Measurements from ENCODE around the gene ABCF2.

The ABCF2 gene

GRCh38 chr7:151252961-151253711 lies 26.1 kb upstream of the ABCF2 start:
- no peak for DNase-seq (ENCODE audit: low spot score)

- DNase-seq (ENCODE audit: low spot score), result no peak
Measured at GRCh38 chr7:151252561-151252835, 25.5 kb upstream of the ABCF2 start.

- peak; percentile 22 for DNase-seq (ENCODE audit: low spot score)
Measured at GRCh38 chr7:151251689-151252560, 24.9 kb upstream of the ABCF2 start.

- DNase-seq (ENCODE audit: low spot score), result no peak
Measured at GRCh38 chr7:151251328-151251688, 24.3 kb upstream of the ABCF2 start.

- no peak for DNase-seq (ENCODE audit: low spot score)
Measured at GRCh38 chr7:151250181-151251132, 23.5 kb upstream of the ABCF2 start.

GRCh38 chr7:151249732-151250072 lies 22.7 kb upstream of the ABCF2 start:
- no peak for DNase-seq (ENCODE audit: low spot score)

GRCh38 chr7:151249034-151249731 lies 22.2 kb upstream of the ABCF2 start:
- DNase-seq (ENCODE audit: low spot score), result peak; percentile 19

GRCh38 chr7:151248346-151249033 lies 21.5 kb upstream of the ABCF2 start, which contains the start of gene SMARCD3:
SMARCD3 (minus strand) TSS chr7:151248694; CDS start chr7:151248562, 132 bp downstream.
- no peak for DNase-seq (ENCODE audit: low spot score)

GRCh38 chr7:151247611-151248345 lies 20.8 kb upstream of the ABCF2 start:
- no peak for DNase-seq (ENCODE audit: low spot score)

- DNase-seq (ENCODE audit: low spot score), result no peak
Measured at GRCh38 chr7:151246851-151247580, 20.0 kb upstream of the ABCF2 start.

GRCh38 chr7:151246102-151246850 lies 19.3 kb upstream of the ABCF2 start:
- no peak for DNase-seq (ENCODE audit: low spot score)

GRCh38 chr7:151245360-151246101 lies 18.5 kb upstream of the ABCF2 start:
- DNase-seq (ENCODE audit: low spot score), result peak; percentile 42

- DNase-seq (ENCODE audit: low spot score), result no peak
Measured at GRCh38 chr7:151244841-151245346, 17.9 kb upstream of the ABCF2 start.

- DNase-seq (ENCODE audit: low spot score), result peak; percentile 51
Measured at GRCh38 chr7:151244196-151244840, 17.3 kb upstream of the ABCF2 start.

GRCh38 chr7:151243408-151244195 lies 16.6 kb upstream of the ABCF2 start:
- DNase-seq (ENCODE audit: low spot score), result peak; percentile 56

GRCh38 chr7:151243045-151243349 lies 16.0 kb upstream of the ABCF2 start:
- no peak for DNase-seq (ENCODE audit: low spot score)

Data from CD4-positive, alpha-beta T cell treated with Interleukin-6 at 100 ng/mL for 8 hours (primary cell).